Hematopoietic multipotent progenitor cell treated with erythropoietin and hydrocortisone succinate and interleukin-3 and kit ligand, for 17 days (in vitro differentiated cells): ENCODE results near the gene PDIA5.
A peak's percentile ranks its signal among the peaks of the same experiment; 100 is the strongest.

Experiments used
- DNase-seq: peaks from one replicate; pipeline ENCODE4 v3.0.0-alpha.2; 2015; ENCODE audit warnings: low spot score

The PDIA5 gene

DNA sequence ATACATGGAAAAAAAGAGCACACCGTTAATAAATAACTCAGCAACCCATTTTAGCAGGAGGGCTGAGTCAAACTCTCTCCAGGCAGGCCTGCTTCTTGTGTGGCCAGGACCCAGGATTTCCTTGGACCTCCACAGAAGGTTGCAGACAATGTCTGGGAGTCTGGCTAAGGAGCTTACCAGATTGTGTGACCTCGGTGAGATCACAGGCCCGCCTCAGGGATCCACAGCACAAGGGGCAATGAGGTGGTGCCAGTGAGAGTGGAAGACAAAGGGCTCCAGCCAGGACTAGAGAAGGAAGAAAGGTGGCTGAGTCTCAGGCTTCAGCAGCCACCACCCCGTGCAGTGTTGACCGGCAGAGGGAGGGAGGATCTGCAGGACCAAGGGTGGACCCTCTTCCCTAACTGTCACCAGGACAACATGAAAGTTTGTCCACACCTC is 102.7 kb downstream of the PDIA5 start:
- DNase-seq = no peak

- DNase-seq = no peak
Observed at GRCh38 chr3:123169930-123170329, 103.1 kb downstream of the PDIA5 start.

GRCh38 chr3:123180791-123181190 is 114.0 kb downstream of the PDIA5 start:
- DNase-seq = no peak

DNA sequence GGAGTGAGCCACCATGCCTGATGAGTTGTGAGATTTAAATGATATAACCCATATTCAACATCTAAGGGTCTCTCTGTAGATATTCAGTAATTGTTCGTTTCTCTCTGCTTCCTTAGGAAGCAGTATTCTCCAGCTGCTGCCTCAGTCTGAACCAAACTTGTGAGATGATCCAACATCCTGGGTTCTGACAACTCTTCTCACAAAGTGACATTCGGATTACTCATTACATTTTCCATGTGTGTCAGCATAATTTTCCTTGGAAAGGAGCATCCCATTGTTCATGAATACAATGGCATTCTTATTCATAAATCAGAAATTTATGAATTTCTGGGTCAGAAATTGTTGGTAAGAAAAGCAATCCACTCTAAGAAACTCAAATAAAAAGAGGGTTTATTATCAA is 119.9 kb downstream of the PDIA5 start:
- DNase-seq = no peak

GRCh38 chr3:123188058-123188457 is 121.2 kb downstream of the PDIA5 start:
- no peak for DNase-seq

DNA sequence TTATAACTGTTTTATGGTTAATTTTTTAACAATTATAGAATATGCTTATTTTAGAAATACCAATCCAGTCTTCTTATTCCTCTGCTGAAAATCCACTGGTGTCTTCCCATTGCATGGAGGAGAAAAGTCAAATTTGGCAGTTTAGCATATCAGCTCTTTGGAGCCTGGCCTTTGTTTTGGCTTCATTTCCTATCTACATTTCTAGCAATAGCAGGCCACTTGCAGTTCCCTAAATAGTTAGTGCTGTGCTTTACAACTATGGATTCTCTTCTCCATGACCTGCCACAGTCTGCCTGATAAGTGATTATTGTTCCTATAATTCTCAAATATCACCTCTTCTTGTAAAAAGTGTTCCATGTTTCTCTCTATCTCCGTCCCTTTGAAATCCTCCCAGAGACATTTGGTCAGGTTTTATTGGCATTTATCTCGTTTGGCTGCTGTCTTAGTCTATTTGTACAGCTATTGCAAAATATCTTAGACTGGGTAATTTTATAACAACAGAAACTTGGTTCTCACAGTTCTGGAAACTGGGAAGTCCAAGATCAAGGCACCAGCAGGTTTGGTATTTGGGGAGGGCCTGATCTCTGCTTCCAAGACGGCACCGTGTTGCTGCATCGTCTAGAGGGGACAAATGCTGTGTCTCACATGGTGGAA is 126.8 kb downstream of the PDIA5 start:
- no peak for DNase-seq

DNA sequence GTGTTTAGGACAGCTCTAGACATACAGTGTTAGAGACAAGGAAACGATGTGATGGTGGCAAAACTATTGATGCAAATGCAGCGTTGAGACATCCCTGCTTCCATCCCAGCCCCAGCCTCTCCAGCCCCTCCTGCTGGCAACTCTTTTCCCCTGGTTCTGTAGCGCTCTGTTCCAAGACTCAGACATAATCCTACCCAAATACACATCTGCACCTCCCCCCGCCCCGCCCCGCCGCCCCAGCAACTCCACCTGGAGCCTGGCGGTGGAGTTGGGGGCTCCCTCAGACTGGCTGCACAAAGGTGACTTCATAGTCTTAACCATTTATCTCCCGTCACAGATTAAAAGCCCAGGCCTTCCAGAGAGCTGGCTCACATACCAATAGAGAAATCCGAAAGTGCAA is 127.7 kb downstream of the PDIA5 start:
- DNase-seq = no peak

GRCh38 chr3:123198372-123198771 is 131.5 kb downstream of the PDIA5 start:
- no peak for DNase-seq

DNA sequence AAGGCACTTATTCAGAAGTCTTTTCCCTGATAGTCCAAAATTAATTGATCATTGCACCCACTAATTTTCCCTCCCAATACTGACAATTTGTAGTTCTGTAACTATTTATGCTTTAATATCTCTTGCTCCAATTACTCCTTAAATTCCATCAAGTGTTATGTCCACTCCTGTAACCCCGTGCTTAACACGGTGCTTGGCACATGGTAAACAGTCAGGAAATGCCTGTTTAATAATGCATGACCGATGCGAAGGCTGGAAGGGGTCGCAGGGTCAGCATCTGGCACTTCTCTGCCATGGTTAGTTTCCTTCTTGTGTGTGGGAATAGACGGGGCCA is 134.4 kb downstream of the PDIA5 start:
- DNase-seq = no peak

- peak; percentile 84 for DNase-seq
Observed at GRCh38 chr3:123201557-123202427, 135.0 kb downstream of the PDIA5 start, which contains the start of gene SEC22A. TSS of gene SEC22A (plus strand) at chr3:123201943. CDS start at chr3:123209218, 7,275 bp downstream.

GRCh38 chr3:123202451-123202850 is 135.6 kb downstream of the PDIA5 start:
- peak; percentile 8 for DNase-seq
